Mucosa of descending colon (tissue), 3 donors: Measurements from ENCODE around the gene PLEKHA6. TPM values are rescaled to one million over a fixed set of nuclear protein-coding genes. Genes with fewer than 3 reads are reported as not detected.

Source experiments
- ATAC-seq: fragments of 200-7000 bp; cut with Tn5 transposase; one replicate; pipeline ENCODE4 v1.9.1; 2020; ENCODE audit warnings: mild to moderate bottlenecking, moderate library complexity
- DNase-seq, 3 donors: peaks; one replicate each; pipeline ENCODE4 v3.0.0-alpha.2; 2020
- H3K36me3 ChIP-seq: fragments of 200-600 bp; one replicate; pipeline ENCODE4 v1.8.0; 2021; ENCODE audit warnings: low read depth, mild to moderate bottlenecking
- H3K4me1 ChIP-seq: fragments of 200-600 bp; one replicate; pipeline ENCODE4 v1.8.0; 2021; ENCODE audit warnings: low read depth, mild to moderate bottlenecking
- H3K4me3 ChIP-seq: fragments of 200-600 bp; one replicate; pipeline ENCODE4 v1.8.0; 2021; ENCODE audit warnings: mild to moderate bottlenecking
- H3K9me3 ChIP-seq: fragments of 200-600 bp; one replicate; pipeline ENCODE4 v1.8.0; 2021; ENCODE audit warnings: mild to moderate bottlenecking
- CTCF ChIP-seq: fragments of 200-600 bp; IDR thresholded peaks from one replicate; pipeline ENCODE4 v1.8.0; 2022; ENCODE audit warnings: antibody characterized with exemption, mild to moderate bottlenecking
- intact Hi-C, 2 donors: fragments of 100-400 bp; cut with DNase I in 1 of 2; cut with micrococcal nuclease in 1 of 2; formaldehyde crosslinking; loops; one replicate each; pipeline versions ENCODE4 v1.11.0 to v1.11.1; 2022; cut with DNase I, micrococcal nuclease
- total RNA-seq, 3 donors: library from RNA; stranded (reverse); fragmentation: NEBNext Ultra II Directional in 2 of 3; extraction: Animal tissue kit (Norgen Biotek cat#: 25700) in 2 of 3; gene quantifications; one replicate each; pipeline versions ENCODE4 v1.2.1 to v1.2.4, GENCODE V29; 2021 to 2023
- donor health status: DM: no; HTN: no; CAD: no; lungs with moderate emphysema.
- donor health status: DM: no; HTN: no; CAD: no.
- donor health status: DM: no; HTN: yes; CAD: no.

The PLEKHA6 gene
- total RNA-seq, 3 donors from 2014 or later, result 82.4 to 154 (median 115) TPM

- DNase-seq (peak in 2 of 3 donors; percentile 65 to 70), ATAC-seq (peak; percentile 68)
- intact Hi-C loops, result no loop called here
- Histone ChIP-seq H3K36me3 (peaks cover 3% of the 10 kb centered on the region), H3K4me3 (no peak overlapping the region), H3K9me3 (no peaks in the 10 kb centered on the region), H3K4me1 (no peaks in the 10 kb centered on the region)
- TF ChIP-seq CTCF, result peak; percentile 52
These were observed 101.3 kb downstream of the PLEKHA6 start for GRCh38 chr1:204258213-204259115.

- ATAC-seq (no peak), DNase-seq (no peak)
- Histone ChIP-seq H3K4me1 (no peaks in the 10 kb centered on the region), H3K4me3 (no peak overlapping the region), H3K9me3 (no peaks in the 10 kb centered on the region), H3K36me3 (peaks cover 3% of the 10 kb centered on the region)
- intact Hi-C loops, result no loop called here
- no peak for TF ChIP-seq CTCF
These were observed 102.3 kb downstream of the PLEKHA6 start for GRCh38 chr1:204257446-204257845.

- intact Hi-C loops, result no loop called here
- Histone ChIP-seq H3K4me3 (no peak overlapping the region), H3K4me1 (no peaks in the 10 kb centered on the region), H3K9me3 (no peaks in the 10 kb centered on the region), H3K36me3 (peaks cover 3% of the 10 kb centered on the region)
- DNase-seq, result no peak
- TF ChIP-seq CTCF, result no peak
- ATAC-seq, result no peak
These were observed 103.2 kb downstream of the PLEKHA6 start for GRCh38 chr1:204256531-204256930.

GRCh38 chr1:204255966-204256365, 103.8 kb downstream of the PLEKHA6 start:
- Histone ChIP-seq H3K9me3 (no peaks in the 10 kb centered on the region), H3K4me3 (no peak overlapping the region), H3K36me3 (no peaks in the 10 kb centered on the region), H3K4me1 (no peaks in the 10 kb centered on the region)
- ATAC-seq (no peak), DNase-seq (no peak)
- no peak for TF ChIP-seq CTCF
- intact Hi-C loops, result no loop called here

- intact Hi-C loops, result no loop called here
These were observed 104.5 kb downstream of the PLEKHA6 start for GRCh38 chr1:204255225-204255624.

More at GRCh38 chr1:204255225-204255624, 104.5 kb downstream of the PLEKHA6 start:
- H3K9me3 ChIP-seq, result no peaks in the 10 kb centered on the region
- H3K36me3 ChIP-seq, result no peaks in the 10 kb centered on the region
- ATAC-seq (no peak), DNase-seq (no peak)
- TF ChIP-seq CTCF, result no peak
- H3K4me3 ChIP-seq, result no peak overlapping the region
- H3K4me1 ChIP-seq, result no peaks in the 10 kb centered on the region
